GM12878 (cell line): Measurements from ENCODE around the gene PITPNC1. TPM values are rescaled to one million over a fixed set of nuclear protein-coding genes. Genes with fewer than 3 reads are reported as not detected.

Source experiments
- ATAC-seq: fragments of 200-7000 bp; cut with Tn5 transposase; 3 replicates; pipeline ENCODE4 v1.9.1; 2020; ENCODE audit warnings: mild to moderate bottlenecking, moderate library complexity
- BruUV-seq: library from RNA; stranded (reverse); fragments of 400-500 nt; replicated peaks from 2 replicates; lab custom pipeline; 2021; lab: Mats Ljungman, UMichigan
- CTCF ChIA-PET: fragments of 300-600 bp; sonication (Branson Sonifier 250); formaldehyde crosslinking; extraction: SDS; loops from one replicate; lab custom pipeline; 2021; ENCODE audit warnings: inconsistent platforms; lab: Yijun Ruan, JAX
- POLR2A ChIA-PET: fragments of 350-600 bp; formaldehyde crosslinking; extraction: SDS; loops from one replicate; lab custom pipeline; 2021; ENCODE audit warnings: inconsistent platforms; lab: Charles Lee
- RAD21 ChIA-PET: fragments of 300-600 bp; sonication (Branson Sonifier 250); formaldehyde crosslinking; loops from one replicate; lab custom pipeline; 2023; ENCODE audit warnings: antibody characterized with exemption; ENCODE audit not compliant: unreplicated experiment; lab: Charles Lee
- SMC1A ChIA-PET: fragments of 300-600 bp; sonication (Branson Sonifier 250); formaldehyde crosslinking; loops from one replicate; lab custom pipeline; 2023; ENCODE audit not compliant: unreplicated experiment, uncharacterized antibody; lab: Charles Lee
- DNase-seq: peaks from one replicate; pipeline ENCODE4 v3.0.0-alpha.2; 2011; ENCODE audit warnings: low read depth, low spot score
- FAIRE-seq: peaks from 3 replicates; lab custom pipeline; 2011; peaks lifted over from hg19 to GRCh38; lab: Jason Lieb, UNC
- H2AFZ ChIP-seq: 2 replicates; pipeline ENCODE4 v1.6.0; 2011; ENCODE audit warnings: low read depth, low read length, control low read depth; ENCODE audit not compliant: control insufficient read depth
- H3K27ac ChIP-seq: 2 replicates; pipeline ENCODE4 v1.5.1; 2011; ENCODE audit warnings: control low read depth; ENCODE audit not compliant: control insufficient read depth, insufficient read depth
- H3K27me3 ChIP-seq, 2 experiments: replicated peaks in 1 of 2; 2 replicates each; pipeline versions ENCODE4 v1.6.0 to v1.6.1; 2011; ENCODE audit warnings: low read length in 1 of 2; ENCODE audit not compliant: control insufficient read depth in 2 of 2, insufficient read depth in 2 of 2
- H3K36me3 ChIP-seq, 2 experiments: 2 replicates each; pipeline ENCODE4 v1.5.1; 2011; ENCODE audit warnings: low read length in 1 of 2; ENCODE audit not compliant: control insufficient read depth in 2 of 2, insufficient read depth in 2 of 2
- H3K4me1 ChIP-seq: 2 replicates; pipeline ENCODE4 v1.6.1; 2011; ENCODE audit warnings: mild to moderate bottlenecking, low read length, moderate library complexity, mixed read lengths; ENCODE audit not compliant: control insufficient read depth, insufficient read depth
- H3K4me2 ChIP-seq: 2 replicates; pipeline ENCODE4 v1.6.0; 2011; ENCODE audit warnings: control low read depth; ENCODE audit not compliant: control insufficient read depth, insufficient read depth
- H3K4me3 ChIP-seq: fragments of 200-600 bp; sonication (generic); 2 replicates; pipeline ENCODE4 v1.5.1; 2016
- H3K79me2 ChIP-seq: 2 replicates; pipeline ENCODE4 v1.6.0; 2011; ENCODE audit warnings: low read length; ENCODE audit not compliant: control insufficient read depth, insufficient read depth
- H3K9ac ChIP-seq: 2 replicates; pipeline ENCODE4 v1.8.0; 2011; ENCODE audit warnings: low read length, control low read depth, mixed read lengths; ENCODE audit not compliant: control insufficient read depth, insufficient read depth
- H3K9me3 ChIP-seq: replicated peaks from 3 replicates; pipeline ENCODE4 v1.5.1; 2011; ENCODE audit warnings: mild to moderate bottlenecking, low read length; ENCODE audit not compliant: control insufficient read depth, insufficient read depth
- H4K20me1 ChIP-seq: 2 replicates; pipeline ENCODE4 v1.6.0; 2011; ENCODE audit not compliant: control insufficient read depth, insufficient read depth
- ATF2 ChIP-seq: IDR thresholded peaks from 2 replicates; pipeline ENCODE4 v1.6.1; 2012; ENCODE audit warnings: low read length, inconsistent platforms
- EED ChIP-seq: sonication (generic); IDR thresholded peaks from 2 replicates; pipeline ENCODE4 v1.6.1; 2016; ENCODE audit warnings: antibody characterized with exemption, low read depth
- GATAD2B ChIP-seq: fragments of 450-650 bp; conservative IDR thresholded peaks from 2 replicates; pipeline ENCODE4 v1.6.1; 2017; ENCODE audit warnings: low read depth, mild to moderate bottlenecking, moderate library complexity
- IKZF2 ChIP-seq, 2 experiments: fragments of 450-650 bp; IDR thresholded peaks; 2 replicates each; pipeline ENCODE4 v1.6.1; 2017; ENCODE audit warnings: mild to moderate bottlenecking in 2 of 2, moderate library complexity in 2 of 2
- ZBTB40 ChIP-seq: fragments of 450-650 bp; IDR thresholded peaks from 2 replicates; pipeline ENCODE4 v1.6.1; 2016; ENCODE audit warnings: mild to moderate bottlenecking, moderate library complexity, borderline replicate concordance
- ZZZ3 ChIP-seq: IDR thresholded peaks from 2 replicates; pipeline ENCODE4 v1.6.1; 2011; ENCODE audit warnings: low read depth; ENCODE audit not compliant: control insufficient read depth, insufficient read length
- WGBS: methylation state at CpG from one replicate; pipeline ENCODE4 v1.1.6; 2016; ENCODE audit warnings: low lambda C conversion rate; ENCODE audit not compliant: insufficient replicate concordance, insufficient coverage; ENCODE audit errors: missing lambda C conversion rate; 5-methylcytosine and 5-hydroxymethylcytosine counted together
- in situ Hi-C: fragments of 300-500 bp; cut with MboI; formaldehyde crosslinking; loops from 9 replicates; pipeline ENCODE4 v1.14.3; 2018; ENCODE audit warnings: mixed read lengths
- intact Hi-C: fragments of 100-400 bp; cut with micrococcal nuclease; formaldehyde crosslinking; loops from one replicate; pipeline ENCODE4 v1.14.2; 2022; ENCODE audit not compliant: unreplicated experiment
- polyA plus RNA-seq, 11 experiments: library from polyadenylated mRNA; depleted of rRNA in 4 of 11; unstranded in 6 of 11; stranded (reverse) in 5 of 11; fragments of >200 nt; fragmentation: Nextera tagmentation in 4 of 11; fragmentation: Illumina TruSeq in 1 of 11; extraction: Ambion mirVana in 4 of 11; extraction: Trizol in 1 of 11; gene quantifications; 1 replicate in 1 of 11; 2 replicates in 10 of 11; pipeline versions ENCODE4 v1.2.1 to v1.2.3, GENCODE V29; 2011 to 2016; ENCODE audit warnings: inconsistent platforms in 2 of 11, missing spikeins in 2 of 11, low read depth in 1 of 11
- total RNA-seq, 4 experiments: library from RNA; depleted of rRNA in 3 of 4; stranded (reverse); fragments of >200 nt in 3 of 4; fragmentation: Illumina TruSeq in 1 of 4; extraction: Trizol in 1 of 4; gene quantifications; 2 replicates each; pipeline versions ENCODE4 v1.2.1 to v1.2.3, GENCODE V29; 2013 to 2021
- TF ChIP-seq, protein P1 (sequence below): fragments of 450-650 bp; IDR thresholded peaks from 2 replicates; pipeline ENCODE4 v1.6.1; 2016; ENCODE audit warnings: mild to moderate bottlenecking

PITPNC1 gene
- total and polyA plus RNA-seq, 10 of the 15 experiments (the other 5 are each of a cell fraction or from before 2014, with no cell fraction given), result 12.2 to 62.4 (median 47.3) TPM

GRCh38 chr17:67696853-67697498 lies 319.9 kb downstream of the PITPNC1 start:
- no peaks in the 10 kb centered on the region for H3K36me3 ChIP-seq
- TF ChIP-seq EED (no peak), ZBTB40 (no peak), ATF2 (no peak), GATAD2B (no peak), IKZF2 (IDR thresholded peaks at IDR 0.05) (no peak), ZZZ3 (peak; percentile 56)
- TF ChIP-seq, protein P1, sequence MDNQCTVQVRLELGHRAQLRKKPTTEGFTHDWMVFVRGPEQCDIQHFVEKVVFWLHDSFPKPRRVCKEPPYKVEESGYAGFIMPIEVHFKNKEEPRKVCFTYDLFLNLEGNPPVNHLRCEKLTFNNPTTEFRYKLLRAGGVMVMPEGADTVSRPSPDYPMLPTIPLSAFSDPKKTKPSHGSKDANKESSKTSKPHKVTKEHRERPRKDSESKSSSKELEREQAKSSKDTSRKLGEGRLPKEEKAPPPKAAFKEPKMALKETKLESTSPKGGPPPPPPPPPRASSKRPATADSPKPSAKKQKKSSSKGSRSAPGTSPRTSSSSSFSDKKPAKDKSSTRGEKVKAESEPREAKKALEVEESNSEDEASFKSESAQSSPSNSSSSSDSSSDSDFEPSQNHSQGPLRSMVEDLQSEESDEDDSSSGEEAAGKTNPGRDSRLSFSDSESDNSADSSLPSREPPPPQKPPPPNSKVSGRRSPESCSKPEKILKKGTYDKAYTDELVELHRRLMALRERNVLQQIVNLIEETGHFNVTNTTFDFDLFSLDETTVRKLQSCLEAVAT, result no peak
- ChIA-PET CTCF (interaction anchor here (0.7 to 1.0 kb wide), 2 partner anchors 10 to 67 kb away, joined by 3 to 5 read pairs; no protein-coding TSS in a partner anchor), POLR2A (interaction anchor here (0.7 to 0.8 kb wide), 2 partner anchors 22 to 1056 kb away, joined by 3 read pairs; no protein-coding TSS in a partner anchor), RAD21 (interaction anchor here (0.9 kb wide), 1 partner anchor 9 kb away, joined by 4 read pairs; no protein-coding TSS in a partner anchor), SMC1A (interaction anchor here (1.8 kb wide), 1 partner anchor 9 kb away, joined by 7 read pairs; no protein-coding TSS in a partner anchor)
- no peaks in the 10 kb centered on the region for H3K9me3 ChIP-seq
- no peaks in the 10 kb centered on the region for H4K20me1 ChIP-seq
- no peaks in the 10 kb centered on the region for H3K27me3 ChIP-seq
- no peak overlapping the region for H3K4me2 ChIP-seq
- no TSS peak for BruUV-seq
- in situ Hi-C loops, result no loop called here
- H3K9ac ChIP-seq, result no peak overlapping the region
- no peak for DNase-seq
- no peak overlapping the region for H2AFZ ChIP-seq
- ATAC-seq, result no peak
- WGBS, result 70% methylated on average over 4 of the region's 4 CpGs
- no peaks in the 10 kb centered on the region for H3K4me1 ChIP-seq
- H3K27ac ChIP-seq, result no peak overlapping the region
- intact Hi-C loops, result no loop called here
- FAIRE-seq, result peak; percentile 31
- H3K4me3 ChIP-seq, result no peak overlapping the region
- H3K79me2 ChIP-seq, result no peaks in the 10 kb centered on the region
